ENCODE measurements around the gene PFKL. TPM values are rescaled to one million over a fixed set of nuclear protein-coding genes. Genes with fewer than 3 reads are reported as not detected.

PFKL gene
- total RNA-seq, 4 donors from 2014 or later: 94.6 to 155 (median 141) TPM

- no peak for DNase-seq (ENCODE audit: low spot score in 2 of 2)
- no peak overlapping the region for H3K4me3 ChIP-seq
- H3K27ac ChIP-seq: peak overlapping the region in 1 of 4 donors; percentile 74
- peaks cover 4 to 89% (median 21%) of the 10 kb centered on the region in 3 donors for H3K36me3 ChIP-seq
- no peak for TF ChIP-seq CTCF (IDR thresholded peaks at IDR 0.05)
- H3K4me1 ChIP-seq: peaks cover 0 to 13% (median 0%) of the 10 kb centered on the region in 4 donors
- WGBS, 2 donors: 70 to 78% methylated on average over 13 to 15 of the region's 25 CpGs
- no peaks in the 10 kb centered on the region for H3K27me3 ChIP-seq
- H3K9me3 ChIP-seq: no peaks in the 10 kb centered on the region
Measured at GRCh38 chr21:44328242-44328895, 28.5 kb downstream of the PFKL start.

GRCh38 chr21:44329086-44329889 lies 29.4 kb downstream of the PFKL start:
- DNase-seq (ENCODE audit: low spot score in 2 of 2): no peak
- H3K27ac ChIP-seq: peak overlapping the region in 2 of 4 donors; percentile 64 to 74
- 74 to 84% methylated on average over 13 to 26 of the region's 26 CpGs for WGBS, 2 donors
- H3K4me1 ChIP-seq: peaks cover 0 to 16% (median 0%) of the 10 kb centered on the region in 4 donors
- no peaks in the 10 kb centered on the region for H3K27me3 ChIP-seq
- no peak for TF ChIP-seq POLR2A (IDR thresholded peaks at IDR 0.05)
- TF ChIP-seq CTCF (IDR thresholded peaks at IDR 0.05): no peak
- no peak for TF ChIP-seq EP300 (IDR thresholded peaks at IDR 0.05)
- peaks cover 4 to 85% (median 15%) of the 10 kb centered on the region in 3 donors for H3K36me3 ChIP-seq
- H3K4me3 ChIP-seq: no peak overlapping the region
- no peaks in the 10 kb centered on the region for H3K9me3 ChIP-seq

- peak overlapping the region in 3 of 4 donors; percentile 17 to 74 (median 64) for H3K27ac ChIP-seq
- no peak for TF ChIP-seq POLR2A (IDR thresholded peaks at IDR 0.05)
- no peak for TF ChIP-seq EP300 (IDR thresholded peaks at IDR 0.05)
- no peak for TF ChIP-seq CTCF (IDR thresholded peaks at IDR 0.05)
- H3K9me3 ChIP-seq: no peaks in the 10 kb centered on the region
- no peak overlapping the region for H3K4me3 ChIP-seq
- H3K27me3 ChIP-seq: no peaks in the 10 kb centered on the region
- peaks cover 4 to 82% (median 6%) of the 10 kb centered on the region in 3 donors for H3K36me3 ChIP-seq
- no peak for DNase-seq (ENCODE audit: low spot score in 2 of 2)
- 78 to 82% methylated on average over 20 to 32 of the region's 44 CpGs for WGBS, 2 donors
- peaks cover 0 to 24% (median 0%) of the 10 kb centered on the region in 4 donors for H3K4me1 ChIP-seq
Measured at GRCh38 chr21:44329971-44330681, 30.3 kb downstream of the PFKL start.

GRCh38 chr21:44330698-44331097 lies 30.8 kb downstream of the PFKL start:
- peak overlapping the region; percentile 17 to 74 (median 40) for H3K27ac ChIP-seq
- no peak overlapping the region for H3K4me3 ChIP-seq
- 78 to 81% methylated on average over 8 to 11 of the region's 18 CpGs for whole genome bisulfite sequencing, 2 donors
- peaks cover 0 to 29% (median 0%) of the 10 kb centered on the region in 4 donors for H3K4me1 ChIP-seq
- H3K27me3 ChIP-seq: no peaks in the 10 kb centered on the region
- no peak for DNase-seq (ENCODE audit: low spot score in 2 of 2)
- peaks cover under 1 to 82% (median 4%) of the 10 kb centered on the region in 3 donors for H3K36me3 ChIP-seq
- TF ChIP-seq CTCF (IDR thresholded peaks at IDR 0.05): peak in 2 of 5 experiments; percentile 18 to 32
- no peak for TF ChIP-seq EP300 (IDR thresholded peaks at IDR 0.05)
- no peaks in the 10 kb centered on the region for H3K9me3 ChIP-seq

All from tibial nerve (tissue), 4 donors.